T-helper 2 cell treated with Interferon-gamma antibody and Interleukin-4, amounts not matched to agents 100 ng/mL and 5 ng/mL, for 36 hours (primary cell): ENCODE results near the gene LMAN2L. TPM values are rescaled to one million over a fixed set of nuclear protein-coding genes. Genes with fewer than 3 reads are reported as not detected.
"Not testable (repeated sequence)": the region's sequence is repeated elsewhere in the genome, so short reads cannot be mapped to it uniquely, and the experiment has no call there.

Experiments
- intact Hi-C: fragments of 100-400 bp; cut with micrococcal nuclease; formaldehyde crosslinking; loops from one replicate; pipeline ENCODE4 v1.15.1; 2023
- total RNA-seq: library from RNA; stranded (reverse); gene quantifications from 2 replicates; pipeline ENCODE4 v1.2.3, GENCODE V29; 2022

The LMAN2L gene
- total RNA-seq, 1 donor from 2014 or later: 10.5 TPM

- intact Hi-C loops: no loop called here
These were observed 50.4 kb downstream of the LMAN2L start for GRCh38 chr2:96689431-96689991.

GRCh38 chr2:96688649-96689430 lies 51.0 kb downstream of the LMAN2L start:
- intact Hi-C loops: no loop called here

GRCh38 chr2:96687711-96688640 lies 51.9 kb downstream of the LMAN2L start:
- intact Hi-C loops: no loop called here

GRCh38 chr2:96687266-96687665 lies 52.6 kb downstream of the LMAN2L start:
- intact Hi-C loops: no loop called here

- intact Hi-C loops: no loop called here
These were observed 54.0 kb downstream of the LMAN2L start for GRCh38 chr2:96685577-96686459.

- intact Hi-C loops: no loop called here
These were observed 54.8 kb downstream of the LMAN2L start for GRCh38 chr2:96684883-96685576.

- intact Hi-C loops: no loop called here
These were observed 55.7 kb downstream of the LMAN2L start for GRCh38 chr2:96683972-96684820.

GRCh38 chr2:96683307-96683706 lies 56.6 kb downstream of the LMAN2L start:
- intact Hi-C loops: no loop called here

- intact Hi-C loops: no loop called here
These were observed 58.3 kb downstream of the LMAN2L start for GRCh38 chr2:96681540-96681939.

GRCh38 chr2:96680561-96681141 lies 59.2 kb downstream of the LMAN2L start:
- intact Hi-C loops: no loop called here

GRCh38 chr2:96679848-96680247 lies 60.0 kb downstream of the LMAN2L start:
- intact Hi-C loops: no loop called here

GRCh38 chr2:96669539-96670215 lies 70.2 kb downstream of the LMAN2L start:
- intact Hi-C loops: no loop called here

GRCh38 chr2:96668771-96669170 lies 71.1 kb downstream of the LMAN2L start:
- intact Hi-C loops: no loop called here

- intact Hi-C loops: not testable (repeated sequence)
These were observed 74.1 kb downstream of the LMAN2L start for GRCh38 chr2:96665717-96666116.

GRCh38 chr2:96665083-96665569 lies 74.7 kb downstream of the LMAN2L start:
- intact Hi-C loops: no loop called here

GRCh38 chr2:96664366-96664925 lies 75.4 kb downstream of the LMAN2L start:
- intact Hi-C loops: no loop called here

- intact Hi-C loops: no loop called here
These were observed 76.0 kb downstream of the LMAN2L start for GRCh38 chr2:96663829-96664228.

- intact Hi-C loops: no loop called here
These were observed 76.7 kb downstream of the LMAN2L start for GRCh38 chr2:96663177-96663576.
